GM18951 (cell line): Measurements from ENCODE around the gene NPAS3.

Experiments used
- POLR2A ChIP-seq: IDR thresholded peaks from 4 replicates; pipeline ENCODE4 v1.6.1; 2011; ENCODE audit warnings: mild to moderate bottlenecking; ENCODE audit not compliant: insufficient read length, insufficient read depth; ENCODE audit errors: extremely low read depth
- in situ Hi-C: fragments of 300-500 bp; cut with MboI; formaldehyde crosslinking; loops from one replicate; pipeline ENCODE4 v1.12.0; 2022; ENCODE audit warnings: low sequenced_read_pairs, mixed read lengths, inconsistent platforms; ENCODE audit not compliant: unreplicated experiment

The NPAS3 gene

DNA sequence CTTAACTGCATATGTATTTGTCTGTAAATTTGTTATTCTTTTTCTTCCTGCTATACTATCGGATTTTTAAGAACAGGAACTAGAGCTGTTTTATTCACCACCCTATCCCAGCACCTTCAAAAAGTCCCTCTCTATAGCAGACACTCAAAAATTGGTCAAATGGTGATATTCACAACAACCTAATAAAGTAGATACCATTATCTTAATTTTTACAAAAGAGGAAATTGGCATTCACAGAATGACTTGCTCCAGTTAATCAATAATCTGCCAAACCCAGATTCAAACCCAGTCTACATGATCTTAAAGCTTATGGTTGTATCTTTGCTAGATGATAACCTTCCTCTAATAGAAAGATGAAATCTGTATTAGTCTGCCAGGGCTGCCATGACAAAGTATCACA, 585.6 kb downstream of the NPAS3 start:
- TF ChIP-seq POLR2A: no peak

DNA sequence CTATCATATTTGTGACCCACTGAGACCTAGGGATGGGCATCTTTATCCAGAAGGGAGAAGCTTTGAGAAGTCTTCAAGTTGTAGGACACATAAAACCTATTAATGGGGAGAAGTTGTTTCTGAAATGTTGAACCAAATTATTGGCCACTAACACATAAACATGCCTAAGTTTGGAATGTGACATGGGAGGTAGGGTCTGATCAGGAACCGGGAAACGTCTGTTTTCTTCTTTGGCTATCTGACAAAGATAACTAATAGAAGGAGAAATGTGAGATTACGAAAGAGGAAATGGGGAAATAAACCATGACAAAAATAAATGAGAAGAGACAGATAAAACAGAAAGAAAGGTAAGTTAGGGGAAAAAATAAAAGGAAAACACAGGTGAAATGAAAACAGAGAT, 586.9 kb downstream of the NPAS3 start:
- in situ Hi-C loops: no loop called here
- TF ChIP-seq POLR2A: no peak

More for the DNA sequence above, 585.6 kb downstream of the NPAS3 start:
- in situ Hi-C loops: no loop called here

DNA sequence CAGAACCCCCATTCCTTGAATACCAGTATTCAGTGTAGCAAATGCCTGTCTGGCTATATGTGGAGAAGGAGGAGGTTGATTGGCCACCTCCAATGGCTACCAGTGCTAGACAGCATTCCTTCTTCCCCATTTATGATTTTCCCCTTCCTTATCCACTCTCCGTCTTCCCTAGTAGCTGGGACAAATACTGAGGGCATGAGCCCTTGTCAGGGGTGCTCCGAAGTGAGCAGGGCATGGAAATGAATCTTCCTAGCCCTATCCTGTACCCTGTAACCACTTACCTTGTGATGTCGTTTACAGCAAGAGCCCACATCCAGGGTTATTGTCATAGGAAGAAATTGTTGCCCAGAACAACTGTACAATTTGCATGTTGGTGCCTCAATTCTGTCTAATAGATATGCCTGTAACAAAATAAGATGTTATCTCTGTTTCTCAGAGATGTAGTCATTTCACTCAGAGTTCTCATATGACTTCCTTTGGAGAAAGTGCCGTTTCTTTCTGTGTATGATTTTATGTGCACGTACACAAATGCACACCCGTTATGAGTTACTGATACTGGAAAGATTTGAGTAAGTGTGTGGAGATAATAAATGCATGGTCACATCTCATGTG, 588.5 kb downstream of the NPAS3 start:
- in situ Hi-C loops: no loop called here
- TF ChIP-seq POLR2A: no peak

DNA sequence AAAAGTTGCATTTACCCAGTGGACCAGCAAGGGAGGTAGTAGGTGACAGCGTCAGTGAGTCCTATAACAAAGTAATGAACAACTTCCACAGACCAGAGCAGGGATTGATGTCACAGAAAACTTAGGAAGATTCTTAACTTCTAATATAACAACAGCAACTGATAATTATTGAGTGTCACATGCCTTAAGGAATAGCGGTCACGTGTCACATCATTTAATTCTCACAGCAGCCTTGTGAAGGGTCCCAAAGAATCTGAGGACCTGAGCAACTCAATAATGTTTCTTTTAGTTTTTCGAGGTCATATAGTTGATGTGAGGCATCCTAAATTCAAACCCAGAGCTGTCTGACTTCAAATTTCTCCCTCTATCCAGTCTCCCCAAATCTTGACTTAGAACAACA, 590.0 kb downstream of the NPAS3 start:
- in situ Hi-C loops: no loop called here
- TF ChIP-seq POLR2A: no peak

DNA sequence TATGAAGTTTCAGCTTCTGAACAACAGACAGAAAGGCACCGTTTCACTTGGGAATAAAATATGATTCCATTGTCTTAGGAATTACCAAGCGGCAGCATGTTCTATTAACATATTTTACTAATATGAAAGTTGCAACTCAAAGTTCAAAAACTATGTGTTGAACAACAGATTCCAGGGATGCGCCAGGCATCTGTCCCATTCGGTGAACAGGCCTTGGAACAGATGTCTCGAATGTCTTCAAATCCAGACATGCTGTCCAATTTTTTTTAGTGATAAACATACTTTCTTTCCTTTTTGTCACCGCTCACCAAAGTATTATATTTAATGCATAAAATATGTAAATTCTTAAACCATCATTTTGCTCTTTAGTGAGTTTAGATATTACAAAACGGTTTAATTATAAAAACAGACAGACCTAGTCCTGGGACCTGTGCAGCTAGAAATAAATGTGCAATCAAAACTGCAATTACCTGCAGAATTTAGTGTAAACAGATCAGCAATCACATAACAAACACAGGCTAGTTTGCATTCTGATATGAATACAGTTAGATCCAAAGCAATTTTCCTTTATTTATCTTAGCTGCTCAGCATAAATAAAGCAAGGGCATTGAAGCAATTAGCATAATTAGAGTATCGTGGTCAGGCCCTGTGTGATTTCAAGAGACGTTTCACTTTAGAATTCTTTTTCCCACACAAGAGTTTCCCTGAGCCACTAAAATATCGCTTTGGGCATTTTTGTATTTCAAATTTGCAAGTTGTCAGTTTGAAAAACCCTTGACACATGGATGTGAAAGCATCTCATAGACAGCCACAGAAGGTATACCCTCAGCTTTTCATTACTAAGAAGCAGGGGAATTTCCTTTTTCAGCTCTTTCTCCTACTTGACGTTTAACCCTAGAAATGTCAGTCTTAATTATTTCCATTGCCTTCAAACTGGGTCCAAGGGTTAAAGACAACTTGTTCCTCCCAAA, 591.4 kb downstream of the NPAS3 start:
- in situ Hi-C loops: no loop called here
- TF ChIP-seq POLR2A: no peak

DNA sequence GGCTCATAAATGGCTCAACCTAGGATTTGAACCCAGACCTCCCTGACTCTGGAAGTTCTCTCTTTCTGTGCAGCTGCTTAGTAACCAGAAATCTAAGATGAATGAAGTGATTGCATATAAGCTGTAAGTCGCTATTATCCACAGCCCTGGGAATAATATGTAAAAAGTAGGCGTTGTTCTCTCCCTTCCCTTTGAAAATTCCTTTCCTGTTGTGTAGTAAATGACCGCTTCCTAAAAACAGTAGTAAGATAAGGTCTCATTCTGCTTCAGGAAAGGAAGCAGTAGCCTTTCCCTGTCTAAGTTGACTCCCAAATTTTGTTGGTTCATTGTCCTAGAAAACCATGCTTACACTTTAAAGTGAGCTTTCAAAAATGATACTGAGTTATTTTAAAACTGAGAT, 593.9 kb downstream of the NPAS3 start:
- in situ Hi-C loops: no loop called here
- no peak for TF ChIP-seq POLR2A

DNA sequence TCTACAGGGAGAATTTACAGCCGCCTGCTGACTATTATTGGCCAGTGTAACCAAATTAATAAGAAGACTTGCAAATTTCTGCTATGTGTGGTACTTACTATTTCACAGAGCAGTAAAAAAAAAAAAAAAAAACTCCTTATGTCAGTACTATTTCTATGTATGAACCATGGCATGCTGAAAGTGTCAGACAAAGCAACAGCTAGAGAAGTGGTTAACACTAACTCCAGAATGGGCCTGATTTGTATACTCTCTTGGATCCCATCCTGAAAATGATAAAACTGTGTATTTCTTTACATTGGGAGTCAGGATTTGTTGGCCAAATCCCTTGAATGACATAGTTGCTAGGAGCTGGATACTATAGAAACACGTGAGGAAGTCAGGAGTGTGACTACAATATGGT, 595.4 kb downstream of the NPAS3 start:
- in situ Hi-C loops: no loop called here

DNA sequence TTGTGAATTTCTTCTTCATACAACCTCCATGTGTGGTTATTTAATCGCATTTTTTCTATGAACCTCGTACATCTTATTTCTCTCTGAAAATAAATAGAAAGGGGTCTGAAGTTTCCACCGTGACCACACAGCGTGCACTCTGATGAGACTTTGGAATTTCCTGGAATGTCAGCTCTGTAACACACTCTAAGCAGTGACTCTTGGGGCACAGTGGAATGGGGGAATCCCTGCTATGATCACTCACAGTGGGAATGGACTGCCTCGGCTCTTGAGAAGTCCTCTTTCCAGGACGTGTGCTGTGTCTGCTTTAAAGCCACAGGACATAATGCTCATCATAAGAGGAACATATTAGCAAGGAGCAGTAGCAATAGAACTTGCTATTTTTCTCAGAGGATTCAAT, 596.0 kb downstream of the NPAS3 start:
- no peak for TF ChIP-seq POLR2A
- in situ Hi-C loops: no loop called here

More for the DNA sequence above, 595.4 kb downstream of the NPAS3 start:
- TF ChIP-seq POLR2A: no peak

DNA sequence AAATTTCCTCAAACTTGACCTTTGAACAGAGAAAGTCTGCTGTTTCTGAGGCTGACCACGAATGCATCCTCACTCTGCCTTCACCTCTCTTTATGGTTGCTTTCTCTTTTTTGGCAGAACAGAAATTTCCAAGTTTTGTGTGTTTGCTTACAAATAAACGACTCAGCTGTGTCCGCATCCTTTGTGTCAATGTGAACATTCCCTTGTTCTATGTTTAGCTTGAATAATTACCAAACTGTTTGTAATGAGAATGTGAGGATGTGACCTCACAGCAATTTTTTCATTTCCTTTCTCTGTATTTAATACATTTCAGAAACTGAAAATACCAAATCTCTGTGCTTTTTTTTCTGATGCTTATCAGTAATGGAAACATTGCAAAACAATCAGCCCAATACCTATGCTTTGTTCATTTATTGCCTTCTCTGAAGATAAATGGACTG, 601.3 kb downstream of the NPAS3 start:
- no peak for TF ChIP-seq POLR2A
- in situ Hi-C loops: no loop called here

DNA sequence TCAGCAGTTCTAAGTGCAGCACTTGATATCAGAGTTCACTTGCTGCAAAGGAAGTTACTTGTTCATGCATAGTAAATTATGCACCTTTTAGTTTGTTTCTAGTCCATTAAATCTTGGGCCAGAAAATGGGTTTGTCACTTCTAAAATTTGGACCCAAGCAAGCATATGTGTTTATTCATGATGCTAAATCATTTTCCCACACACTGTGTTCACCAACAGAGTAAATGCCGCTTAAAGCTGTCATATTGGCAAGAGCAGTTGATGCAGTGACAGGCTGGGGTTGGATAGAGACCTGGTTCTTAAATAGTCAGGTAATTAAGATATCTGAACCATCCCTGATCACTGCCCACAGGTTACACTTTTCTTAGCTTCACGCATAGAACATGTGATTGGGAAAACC, 602.5 kb downstream of the NPAS3 start:
- in situ Hi-C loops: no loop called here
- no peak for TF ChIP-seq POLR2A

DNA sequence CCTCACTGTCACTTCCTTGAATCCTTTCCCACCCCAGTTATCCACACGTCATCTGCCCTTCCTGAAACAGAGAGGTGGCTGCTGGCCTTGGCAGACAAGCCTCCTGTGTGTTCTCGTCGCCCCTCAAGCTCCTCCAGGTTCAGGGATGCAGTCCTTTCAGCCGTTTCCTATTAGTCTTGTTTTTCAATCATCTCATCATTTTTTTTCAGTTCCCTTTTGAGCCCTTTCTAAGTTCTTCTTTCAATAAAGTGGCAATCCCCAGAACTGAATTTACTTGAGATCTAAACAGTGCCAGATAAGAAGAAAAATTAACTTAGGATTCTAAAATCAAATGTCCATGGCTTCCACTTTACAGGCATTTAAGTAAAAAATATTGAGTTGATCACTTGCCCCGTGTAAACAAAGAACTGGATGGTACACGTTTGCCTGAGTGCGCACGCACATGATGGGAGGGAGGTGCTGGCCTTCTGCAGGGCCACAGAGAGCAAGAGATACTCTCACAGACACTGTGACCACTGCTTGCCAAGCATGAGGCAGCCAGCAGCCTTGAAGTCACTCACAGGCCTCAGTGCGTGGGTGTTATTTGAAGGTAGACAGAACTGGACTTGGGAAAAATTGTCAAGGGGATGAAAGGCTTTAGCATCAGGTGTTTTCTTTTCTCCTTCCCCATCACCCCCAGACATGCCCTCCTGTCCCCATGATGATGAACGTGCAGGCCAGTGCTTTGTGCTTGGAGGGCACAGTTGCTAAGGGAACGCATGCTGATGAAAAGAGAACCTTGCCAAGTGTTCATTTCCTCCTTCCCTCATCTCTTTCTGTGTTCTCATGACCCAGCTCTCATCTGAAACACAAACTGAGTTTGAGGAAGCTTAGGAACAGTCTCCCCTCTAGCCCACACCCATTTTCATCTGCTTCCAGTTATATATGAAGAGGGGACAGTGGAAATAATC, 603.9 kb downstream of the NPAS3 start:
- in situ Hi-C loops: no loop called here
- no peak for TF ChIP-seq POLR2A

DNA sequence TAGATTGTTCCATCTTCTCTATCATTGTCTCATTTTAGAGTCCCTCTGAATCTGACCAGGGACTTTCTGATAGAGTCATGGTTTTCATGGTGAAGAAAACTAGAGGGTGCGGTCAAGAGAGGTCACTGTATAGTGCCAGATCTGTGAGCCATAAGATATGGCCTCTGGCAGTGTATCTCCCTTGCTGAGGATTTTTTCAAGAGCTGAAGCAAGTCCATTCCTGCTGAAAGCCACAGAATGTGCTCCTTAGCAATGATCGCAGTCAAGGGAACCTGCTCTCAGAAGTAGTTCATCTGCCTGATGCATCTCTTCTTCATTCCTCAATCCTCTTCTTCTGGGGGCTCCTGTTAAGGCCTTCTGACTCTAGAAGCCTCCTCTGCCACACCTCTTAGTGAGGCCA, 607.0 kb downstream of the NPAS3 start:
- TF ChIP-seq POLR2A: no peak
- in situ Hi-C loops: no loop called here

DNA sequence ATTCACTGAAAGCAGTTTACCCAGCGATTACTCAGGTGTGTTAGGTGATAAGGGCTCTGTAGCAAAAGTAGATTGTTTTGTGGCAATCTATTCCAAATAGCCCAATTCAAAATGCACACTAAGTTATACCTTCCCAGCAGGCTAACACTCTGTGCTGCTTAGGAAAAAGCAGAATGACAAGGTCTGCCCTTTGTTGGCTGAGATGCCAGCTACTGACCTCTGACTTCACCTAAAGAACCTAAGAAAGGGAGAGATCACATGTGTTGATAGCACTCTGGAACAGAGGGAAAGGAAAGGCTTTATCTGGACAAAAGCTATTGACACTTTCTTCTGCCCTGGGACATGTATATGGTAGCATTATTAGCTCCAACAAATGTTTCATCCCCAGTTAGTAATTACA, 609.9 kb downstream of the NPAS3 start:
- in situ Hi-C loops: no loop called here
- TF ChIP-seq POLR2A: no peak
